DND-41 (cell line): ENCODE data around the gene COL15A1.

ENCODE experiments used
- CTCF ChIP-seq: IDR thresholded peaks from 2 replicates; pipeline ENCODE4 v1.5.1; 2012; ENCODE audit warnings: borderline replicate concordance, low read length, moderate library complexity, mild to moderate bottlenecking; ENCODE audit not compliant: poor library complexity, severe bottlenecking; ENCODE audit errors: extremely low read depth
- EZH2 ChIP-seq: IDR thresholded peaks from 3 replicates; pipeline ENCODE4 v1.6.1; 2012; ENCODE audit warnings: borderline replicate concordance, low read depth, mild to moderate bottlenecking, moderate library complexity, low read length, inconsistent platforms; ENCODE audit not compliant: severe bottlenecking

- TF ChIP-seq CTCF (no peak), EZH2 (no peak)
These were observed 20.8 kb upstream of the COL15A1 start for GRCh38 chr9:98922721-98923435.
